HepG2 (cell line): ENCODE results near the gene CELF2. TPM values are rescaled to one million over a fixed set of nuclear protein-coding genes. Genes with fewer than 3 reads are reported as not detected.

Source experiments
- ARNTL ChIP-seq: sonication (generic); formaldehyde crosslinking; IDR thresholded peaks from 2 replicates; pipeline ENCODE4 v1.4.0; 2020; ENCODE audit warnings: mild to moderate bottlenecking, missing genetic modification reagents
- FOXA1 ChIP-seq, 2 experiments: fragments of 450-650 bp in 1 of 2; sonication (generic) in 1 of 2; formaldehyde crosslinking in 1 of 2; IDR thresholded peaks; 2 replicates each; pipeline versions ENCODE4 v1.4.0 to v1.6.1; 2016 to 2020; ENCODE audit warnings: missing genetic modification reagents in 1 of 2
- HOMEZ ChIP-seq: IDR thresholded peaks from 2 replicates; pipeline ENCODE4 v1.6.1; 2016; ENCODE audit warnings: low read depth
- IRX3 ChIP-seq: sonication (generic); formaldehyde crosslinking; IDR thresholded peaks from 2 replicates; pipeline ENCODE4 v1.8.1; 2023; ENCODE audit warnings: mild to moderate bottlenecking, low read depth, missing genetic modification reagents, borderline replicate concordance
- LRRFIP1 ChIP-seq: sonication (generic); formaldehyde crosslinking; conservative IDR thresholded peaks from 2 replicates; pipeline ENCODE4 v1.4.0; 2020; ENCODE audit warnings: missing genetic modification reagents
- SMAD1 ChIP-seq: sonication (generic); formaldehyde crosslinking; IDR thresholded peaks from 2 replicates; pipeline ENCODE4 v1.4.0; 2020; ENCODE audit warnings: missing genetic modification reagents, low read depth, mild to moderate bottlenecking, borderline replicate concordance
- TFAP4 ChIP-seq: sonication (generic); IDR thresholded peaks from 2 replicates; pipeline ENCODE4 v1.6.1; 2016; ENCODE audit warnings: low read depth, borderline replicate concordance
- TSC22D2 ChIP-seq: sonication (generic); formaldehyde crosslinking; IDR thresholded peaks from 2 replicates; pipeline ENCODE4 v1.5.1; 2020; ENCODE audit warnings: missing genetic modification reagents, mild to moderate bottlenecking, borderline replicate concordance
- ZBTB38 ChIP-seq: sonication (generic); formaldehyde crosslinking; IDR thresholded peaks from 2 replicates; pipeline ENCODE4 v1.5.1; 2020; ENCODE audit warnings: mild to moderate bottlenecking, missing genetic modification reagents
- ZBTB49 ChIP-seq: sonication (generic); formaldehyde crosslinking; IDR thresholded peaks from 2 replicates; pipeline ENCODE4 v1.4.0; 2020; ENCODE audit warnings: missing genetic modification reagents, borderline replicate concordance
- ZNF225 ChIP-seq: sonication (generic); formaldehyde crosslinking; IDR thresholded peaks from 2 replicates; pipeline ENCODE4 v1.4.0; 2020; ENCODE audit warnings: mild to moderate bottlenecking, missing genetic modification reagents
- ZNF710 ChIP-seq: sonication (generic); formaldehyde crosslinking; IDR thresholded peaks from 2 replicates; pipeline ENCODE4 v1.5.0; 2020; ENCODE audit warnings: mild to moderate bottlenecking, missing genetic modification reagents, borderline replicate concordance
- polyA plus RNA-seq, 8 experiments: library from polyadenylated mRNA; depleted of rRNA in 3 of 8; stranded (reverse) in 7 of 8; unstranded in 1 of 8; fragments of >200 nt; fragmentation: Illumina TruSeq in 4 of 8; extraction: Trizol in 4 of 8; gene quantifications; 2 replicates each; pipeline versions ENCODE4 v1.2.1 to v1.2.3, GENCODE V29; 2011 to 2016; ENCODE audit warnings: low read depth in 4 of 8, missing spikeins in 1 of 8, mixed read lengths in 1 of 8; ENCODE audit not compliant: insufficient read depth in 1 of 8
- total RNA-seq, 5 experiments: library from RNA; depleted of rRNA; stranded (reverse); fragments of >200 nt; fragmentation: Illumina TruSeq; extraction: Trizol; gene quantifications; 2 replicates each; pipeline ENCODE4 v1.2.3, GENCODE V29; 2016; ENCODE audit warnings: low read depth in 1 of 5

CELF2 gene
- total and polyA plus RNA-seq, 2 of the 13 experiments (the other 11 are each of a cell fraction or from before 2014, with no cell fraction given), result not detected

- TF ChIP-seq ZNF710 (CRISPR knock-in tag) (no peak), TFAP4 (no peak), FOXA1 (IDR thresholded peaks at IDR 0.05) (no peak), FOXA1 (CRISPR knock-in tag; IDR thresholded peaks at IDR 0.05) (no peak), TSC22D2 (CRISPR knock-in tag) (no peak), IRX3 (CRISPR knock-in tag) (no peak), ZBTB49 (no peak), ARNTL (CRISPR knock-in tag) (no peak), ZNF225 (CRISPR knock-in tag) (no peak), HOMEZ (CRISPR knock-in tag) (no peak), SMAD1 (CRISPR knock-in tag) (no peak), ZBTB38 (no peak), LRRFIP1 (CRISPR knock-in tag) (no peak)
- TF ChIP-seq, all 625 proteins: peak for 0
These were observed 349.8 kb downstream of the CELF2 start (continued) for GRCh38 chr10:11367505-11367904.
